ENCODE measurements around the gene PIEZO2.
"Not testable (repeated sequence)": the region's sequence is repeated elsewhere in the genome, so short reads cannot be mapped to it uniquely, and the experiment has no call there.

DNA sequence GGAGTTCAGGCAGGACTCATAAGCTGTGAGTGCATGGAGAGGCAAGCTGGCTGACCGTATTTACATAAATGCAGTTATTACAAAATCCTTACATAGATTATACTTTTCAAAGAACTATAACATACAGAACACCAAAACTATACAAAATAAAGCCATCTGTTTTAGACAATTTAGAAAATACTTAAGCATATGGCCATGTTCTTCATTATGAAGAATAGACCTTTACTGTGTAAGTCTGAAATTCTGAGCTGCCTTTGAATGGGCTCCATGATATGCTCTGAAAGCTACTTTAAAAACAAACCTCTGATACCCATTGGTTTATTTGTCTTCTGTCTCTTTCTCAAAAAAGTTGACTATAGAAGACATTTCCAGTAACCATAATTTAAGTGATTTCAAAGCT, 226.7 kb downstream of the PIEZO2 start:
- not testable (repeated sequence) for TF ChIP-seq CTCF (conservative IDR thresholded peaks at IDR 0.05; ENCODE audit: low read length); EZH2phosphoT487 (IDR thresholded peaks at IDR 0.05; ENCODE audit: borderline replicate concordance)
